Measurements from ENCODE around the gene TMEM250. TPM values are rescaled to one million over a fixed set of nuclear protein-coding genes. Genes with fewer than 3 reads are reported as not detected.

The TMEM250 gene
- total RNA-seq, 1 experiment from 2014 or later, result 34.0 TPM

DNA sequence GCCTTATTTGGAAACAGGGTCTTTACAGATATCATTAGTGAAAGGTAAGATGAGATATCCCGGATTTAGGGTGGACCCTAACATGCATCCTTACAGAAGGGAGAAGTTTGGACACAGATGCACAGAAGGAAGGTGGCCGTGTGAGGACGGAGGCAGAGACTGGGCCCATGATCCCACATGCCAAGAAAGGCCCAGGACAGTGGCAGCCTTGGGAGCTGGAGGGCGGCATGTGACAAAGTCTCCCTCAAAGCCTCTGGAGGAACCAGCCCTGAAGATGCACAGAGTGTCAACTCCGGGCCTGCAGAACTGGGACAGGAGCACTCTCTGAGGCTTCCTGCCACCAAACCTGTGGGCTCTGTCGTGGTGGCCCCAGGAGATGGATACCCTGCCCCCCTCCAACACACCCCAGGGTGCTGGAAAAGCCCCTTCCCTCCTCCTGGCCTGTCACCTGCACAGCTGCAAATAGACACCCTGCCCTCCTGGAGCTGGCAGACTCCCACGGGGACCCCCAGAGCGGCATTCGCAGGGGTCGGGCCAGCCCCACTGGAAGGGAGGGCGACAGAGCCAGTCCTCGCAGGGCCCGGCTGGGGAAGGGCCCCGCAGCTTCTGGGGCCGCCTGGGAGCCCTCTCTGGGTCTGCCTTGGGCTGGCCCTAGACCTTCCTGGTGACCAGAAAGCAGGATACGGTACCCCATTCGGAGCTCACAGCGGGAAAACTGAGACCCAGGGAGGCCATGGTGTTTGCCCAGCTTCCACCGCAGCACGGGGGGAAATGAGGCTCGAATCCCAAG is 31.5 kb downstream of the TMEM250 start:
- Histone ChIP-seq H3K4me3 (ENCODE audit: low read depth in 2 of 2, low read length in 2 of 2) (no peak overlapping the region), H3K27me3 (ENCODE audit: control insufficient read depth, insufficient read depth, low read length) (no peaks in the 10 kb centered on the region), H3K4me1 (ENCODE audit: control insufficient read depth, insufficient read depth, low read length) (peaks cover 69% of the 10 kb centered on the region), H3K27ac (ENCODE audit: low read length) (peak overlapping the region; percentile 48; the same call in 1 of the 2 replicates), H3K36me3 (ENCODE audit: control insufficient read depth, insufficient read depth, low read length) (no peaks in the 10 kb centered on the region), H3K9me3 (ENCODE audit: control insufficient read depth, insufficient read depth, low read depth, low read length) (no peaks in the 10 kb centered on the region)
- in situ Hi-C loops (cut with HindIII; ENCODE audit: low pct_unique_long_range_greater_than_20kb, low sequenced_read_pairs) (no loop called here), intact Hi-C loops (cut with micrococcal nuclease; ENCODE audit: unreplicated experiment) (no loop called here)
- TF ChIP-seq REST (IDR thresholded peaks at IDR 0.05; ENCODE audit: insufficient read depth in 1 of 2, low read depth in 2 of 2, low read length in 1 of 2), result no peak
- no peak for TF ChIP-seq SIN3A (IDR thresholded peaks at IDR 0.05; ENCODE audit: borderline replicate concordance, insufficient read depth, low read depth, low read length)
- no peak for TF ChIP-seq CTCF (IDR thresholded peaks at IDR 0.05)
- no peak for TF ChIP-seq TCF7L2 (IDR thresholded peaks at IDR 0.05; ENCODE audit: low read depth, low read length)
- no peak for TF ChIP-seq POLR2AphosphoS5 (IDR thresholded peaks at IDR 0.05; ENCODE audit: low read depth, low read length)
- BruUV-seq (replicated peaks), result no TSS peak
- no peak for DNase-seq (ENCODE audit: low read depth, low spot score)
- no peak for ATAC-seq
- ChIA-PET POLR2A (no interaction called here), CTCF (no interaction called here)

- TF ChIP-seq SIN3A (IDR thresholded peaks at IDR 0.05; ENCODE audit: borderline replicate concordance, insufficient read depth, low read depth, low read length) (no peak), POLR2AphosphoS5 (IDR thresholded peaks at IDR 0.05; ENCODE audit: low read depth, low read length) (no peak), CTCF (IDR thresholded peaks at IDR 0.05) (no peak), REST (IDR thresholded peaks at IDR 0.05; ENCODE audit: insufficient read depth in 1 of 2, low read depth in 2 of 2, low read length in 1 of 2) (no peak), TCF7L2 (IDR thresholded peaks at IDR 0.05; ENCODE audit: low read depth, low read length) (no peak)
- ChIA-PET CTCF (no interaction called here), POLR2A (no interaction called here)
- intact Hi-C loops (cut with micrococcal nuclease; ENCODE audit: unreplicated experiment), result no loop called here
- Histone ChIP-seq H3K4me1 (ENCODE audit: control insufficient read depth, insufficient read depth, low read length) (peaks cover 69% of the 10 kb centered on the region), H3K27ac (ENCODE audit: low read length) (no peak overlapping the region), H3K4me3 (ENCODE audit: low read depth in 2 of 2, low read length in 2 of 2) (no peak overlapping the region), H3K9me3 (ENCODE audit: control insufficient read depth, insufficient read depth, low read depth, low read length) (no peaks in the 10 kb centered on the region), H3K27me3 (ENCODE audit: control insufficient read depth, insufficient read depth, low read length) (no peaks in the 10 kb centered on the region), H3K36me3 (ENCODE audit: control insufficient read depth, insufficient read depth, low read length) (no peaks in the 10 kb centered on the region)
- ATAC-seq (no peak), DNase-seq (ENCODE audit: low read depth, low spot score) (no peak)
- no TSS peak for BruUV-seq (replicated peaks)
- in situ Hi-C loops (cut with HindIII; ENCODE audit: low pct_unique_long_range_greater_than_20kb, low sequenced_read_pairs), result no loop called here
Measured at GRCh38 chr9:136086213-136086881, 32.3 kb downstream of the TMEM250 start.

Data from Panc1 (cell line).